HepG2 (cell line): ENCODE results near the gene CACNA1I. TPM values are rescaled to one million over a fixed set of nuclear protein-coding genes. Genes with fewer than 3 reads are reported as not detected.

ENCODE experiments used
- ATAC-seq: fragments of 200-7000 bp; cut with Tn5 transposase; 3 replicates; pipeline ENCODE4 v1.9.1; 2020; ENCODE audit warnings: mild to moderate bottlenecking, moderate library complexity
- BruUV-seq: library from RNA; stranded (reverse); fragments of 400-500 nt; replicated peaks from 2 replicates; lab custom pipeline; 2021; lab: Mats Ljungman, UMichigan
- CTCF ChIA-PET: fragments of 300-600 bp; formaldehyde crosslinking; extraction: SDS; loops from one replicate; lab custom pipeline; 2021; ENCODE audit warnings: low total read pairs, inconsistent platforms, low intra/inter-chr PET ratio; lab: Yijun Ruan, JAX
- POLR2A ChIA-PET: fragments of 350-600 bp; sonication (Branson Sonifier 250); formaldehyde crosslinking; loops from one replicate; lab custom pipeline; 2020; ENCODE audit warnings: antibody characterized with exemption, inconsistent platforms; lab: Yijun Ruan, JAX
- DNase-seq: peaks from one replicate; pipeline ENCODE4 v3.0.0-alpha.2; 2015; ENCODE audit warnings: low spot score
- FAIRE-seq: peaks from 3 replicates; lab custom pipeline; 2011; peaks lifted over from hg19 to GRCh38; lab: Jason Lieb, UNC
- H2AFZ ChIP-seq: one replicate; pipeline ENCODE4 v1.6.1; 2011; ENCODE audit warnings: low read length, inconsistent platforms
- H3K27ac ChIP-seq: fragments of 300-600 bp; 3 replicates; pipeline ENCODE4 v1.8.0; 2011; ENCODE audit warnings: mixed run types, mild to moderate bottlenecking, mixed read lengths, low read length, inconsistent platforms; ENCODE audit not compliant: insufficient read depth; ENCODE audit errors: extremely low read length
- H3K27me3 ChIP-seq, 2 experiments: fragments of 200-600 bp in 1 of 2; 2 replicates in 1 of 2; 3 replicates in 1 of 2; pipeline versions ENCODE4 v1.6.0 to v1.8.0; 2011; ENCODE audit warnings: low read length in 2 of 2, mild to moderate bottlenecking in 2 of 2, moderate library complexity in 2 of 2, inconsistent platforms in 1 of 2; ENCODE audit not compliant: insufficient read depth in 2 of 2, control insufficient read depth in 1 of 2
- H3K36me3 ChIP-seq, 2 experiments: fragments of 200-600 bp in 1 of 2; replicated peaks in 1 of 2; 2 replicates in 1 of 2; 3 replicates in 1 of 2; pipeline versions ENCODE4 v1.5.1 to v1.8.0; 2011; ENCODE audit warnings: low read length in 2 of 2, inconsistent platforms in 1 of 2; ENCODE audit not compliant: insufficient read depth in 2 of 2, control insufficient read depth in 1 of 2
- H3K4me1 ChIP-seq: 2 replicates; pipeline ENCODE4 v1.5.1; 2012; ENCODE audit warnings: low read length, inconsistent platforms; ENCODE audit not compliant: insufficient read depth
- H3K4me2 ChIP-seq: 2 replicates; pipeline ENCODE4 v1.6.0; 2011; ENCODE audit warnings: low read depth, low read length, inconsistent platforms
- H3K4me3 ChIP-seq, 3 experiments: fragments of 200-600 bp in 1 of 3; sonication (generic), shearing (Covaris generic) in 1 of 3; replicated peaks in 1 of 3; 2 replicates each; pipeline ENCODE4 v1.5.1; 2011 to 2016; ENCODE audit warnings: low read length in 3 of 3, inconsistent platforms in 2 of 3, low read depth in 2 of 3, mild to moderate bottlenecking in 2 of 3, control low read depth in 1 of 3, mixed read lengths in 1 of 3; ENCODE audit not compliant: insufficient read depth in 1 of 3
- H3K79me2 ChIP-seq: one replicate; pipeline ENCODE4 v1.6.1; 2011; ENCODE audit warnings: low read length, inconsistent platforms; ENCODE audit not compliant: insufficient read depth
- H3K9ac ChIP-seq: 2 replicates; pipeline ENCODE4 v1.6.0; 2011; ENCODE audit warnings: mild to moderate bottlenecking, low read depth, low read length, inconsistent platforms; ENCODE audit not compliant: insufficient read depth
- H3K9me3 ChIP-seq: 2 replicates; pipeline ENCODE4 v1.5.1; 2012; ENCODE audit warnings: mild to moderate bottlenecking, low read length
- H4K20me1 ChIP-seq: 2 replicates; pipeline ENCODE4 v1.6.0; 2011; ENCODE audit warnings: inconsistent platforms, mild to moderate bottlenecking, low read length, moderate library complexity; ENCODE audit not compliant: insufficient read depth
- ARID5B ChIP-seq: IDR thresholded peaks from 2 replicates; pipeline ENCODE4 v1.4.0; 2020; ENCODE audit warnings: mild to moderate bottlenecking, missing genetic modification reagents
- ARNT ChIP-seq: fragments of 450-650 bp; IDR thresholded peaks from 2 replicates; pipeline ENCODE4 v1.6.1; 2017
- ARNTL ChIP-seq: sonication (generic); formaldehyde crosslinking; IDR thresholded peaks from 2 replicates; pipeline ENCODE4 v1.4.0; 2020; ENCODE audit warnings: mild to moderate bottlenecking, missing genetic modification reagents
- ATF7-NPFF ChIP-seq: sonication (generic); formaldehyde crosslinking; IDR thresholded peaks from 2 replicates; pipeline ENCODE4 v1.8.1; 2023; ENCODE audit warnings: mild to moderate bottlenecking, low read depth, missing genetic modification reagents, moderate library complexity
- CHCHD3 ChIP-seq: sonication (generic); formaldehyde crosslinking; IDR thresholded peaks from 2 replicates; pipeline ENCODE4 v1.8.0; 2022; ENCODE audit warnings: mild to moderate bottlenecking, missing genetic modification reagents, moderate library complexity
- HNRNPL ChIP-seq: fragments of 200-400 bp; formaldehyde crosslinking; IDR thresholded peaks from 2 replicates; pipeline ENCODE4 v1.6.1; 2017; ENCODE audit warnings: mild to moderate bottlenecking, low read depth, low read length
- KMT2B ChIP-seq: IDR thresholded peaks from 2 replicates; pipeline ENCODE4 v1.6.1; 2016; ENCODE audit warnings: missing genetic modification reagents, missing compliant biosample characterization
- MIER2 ChIP-seq: IDR thresholded peaks from 2 replicates; pipeline ENCODE4 v1.6.1; 2016; ENCODE audit warnings: missing biosample characterization, missing genetic modification reagents
- MXI1 ChIP-seq: IDR thresholded peaks from 3 replicates; pipeline ENCODE4 v1.6.1; 2012; ENCODE audit warnings: low read depth, low read length, inconsistent platforms, borderline replicate concordance
- NFKB2 ChIP-seq: sonication (generic); formaldehyde crosslinking; IDR thresholded peaks from 2 replicates; pipeline ENCODE4 v1.4.0; 2020; ENCODE audit warnings: missing genetic modification reagents, borderline replicate concordance
- RAD21 ChIP-seq: fragments of 450-650 bp; formaldehyde crosslinking; IDR thresholded peaks from 2 replicates; pipeline ENCODE4 v1.5.0; 2020; ENCODE audit warnings: mild to moderate bottlenecking
- ZFP1 ChIP-seq: IDR thresholded peaks from 2 replicates; pipeline ENCODE4 v1.6.1; 2016
- ZFP91 ChIP-seq: sonication (generic); formaldehyde crosslinking; IDR thresholded peaks from 2 replicates; pipeline ENCODE4 v1.9.0; 2022; ENCODE audit warnings: missing genetic modification reagents, mild to moderate bottlenecking, borderline replicate concordance
- ZNF333 ChIP-seq: sonication (generic); formaldehyde crosslinking; IDR thresholded peaks from 2 replicates; pipeline ENCODE4 v1.4.0; 2020; ENCODE audit warnings: mild to moderate bottlenecking, missing genetic modification reagents, borderline replicate concordance
- WGBS: methylation state at CpG from one replicate; pipeline ENCODE4 v1.1.6; 2017; ENCODE audit warnings: low lambda C conversion rate; 5-methylcytosine and 5-hydroxymethylcytosine counted together
- in situ Hi-C: cut with HindIII; loops from 2 replicates; pipeline ENCODE4 v1.10.0; 2017; ENCODE audit warnings: low pct_unique_long_range_greater_than_20kb; ENCODE audit not compliant: extremely low pct_ligation_motif_present
- intact Hi-C: fragments of 100-400 bp; cut with micrococcal nuclease; formaldehyde crosslinking; loops from one replicate; pipeline ENCODE4 v1.10.0; 2022; ENCODE audit not compliant: unreplicated experiment
- polyA plus RNA-seq, 8 experiments: library from polyadenylated mRNA; depleted of rRNA in 3 of 8; stranded (reverse) in 7 of 8; unstranded in 1 of 8; fragments of >200 nt; fragmentation: Illumina TruSeq in 4 of 8; extraction: Trizol in 4 of 8; gene quantifications; 2 replicates each; pipeline versions ENCODE4 v1.2.1 to v1.2.3, GENCODE V29; 2011 to 2016; ENCODE audit warnings: low read depth in 4 of 8, missing spikeins in 1 of 8, mixed read lengths in 1 of 8; ENCODE audit not compliant: insufficient read depth in 1 of 8
- total RNA-seq, 5 experiments: library from RNA; depleted of rRNA; stranded (reverse); fragments of >200 nt; fragmentation: Illumina TruSeq; extraction: Trizol; gene quantifications; 2 replicates each; pipeline ENCODE4 v1.2.3, GENCODE V29; 2016; ENCODE audit warnings: low read depth in 1 of 5
- TF ChIP-seq, protein P1 (sequence below): sonication (generic); formaldehyde crosslinking; IDR thresholded peaks from 2 replicates; pipeline ENCODE4 v1.4.0; 2020; ENCODE audit warnings: missing genetic modification reagents
- TF ChIP-seq, protein P2 (sequence below): IDR thresholded peaks from 2 replicates; pipeline ENCODE4 v1.6.1; 2012; ENCODE audit warnings: low read depth, low read length, improper control_type of control experiment

The CACNA1I gene
- total and polyA plus RNA-seq, 2 of the 13 experiments (the other 11 are each of a cell fraction or from before 2014, with no cell fraction given), result not detected

GRCh38 chr22:39534591-39535356 lies 35.8 kb upstream of the CACNA1I start:
- Histone ChIP-seq H2AFZ (peak overlapping the region; percentile 92), H3K27ac (peak overlapping the region; percentile 56), H3K36me3 (peaks cover 2 to 5% of the 10 kb centered on the region in 2 experiments; a peak in 3 of 5 replicates), H3K4me1 (peaks cover 45% of the 10 kb centered on the region), H3K4me2 (peak overlapping the region; percentile 95), H3K9me3 (no peaks in the 10 kb centered on the region), H3K27me3 (peaks cover 0 to 14% of the 10 kb centered on the region in 2 experiments; a peak in 3 of 5 replicates), H3K4me3 (peak overlapping the region; percentile 55 to 77 (median 59)), H4K20me1 (0 out of 2 replicates have a peak, but pooled peaks cover under 1% of the 10 kb centered on the region), H3K9ac (peak overlapping the region; percentile 57), H3K79me2 (peaks cover 18% of the 10 kb centered on the region)
- in situ Hi-C loops, result loop anchor here (5.0 kb wide), 2 partner anchors 273 to 493 kb away; no protein-coding TSS in a partner anchor
- POLR2A ChIA-PET, result interaction anchor here (1.0 to 4.1 kb wide), 10 partner anchors 12 to 509 kb away, joined by 3 to 15 read pairs (median 8); partner anchors contain the start of genes ATF4, MIEF1 and RPL3
- FAIRE-seq (no peak), DNase-seq (peak; percentile 54), ATAC-seq (peak; percentile 65)
- BruUV-seq, result no TSS peak
- CTCF ChIA-PET, result interaction anchor here (0.6 to 4.0 kb wide), 6 partner anchors 39 to 814 kb away, joined by 3 to 21 read pairs (median 6); no protein-coding TSS in a partner anchor
- intact Hi-C loops, result loop anchor here (2.0 kb wide), 1 partner anchor 502 kb away; no protein-coding TSS in a partner anchor
- WGBS, result 3% methylated on average over 13 of the region's 41 CpGs
- TF ChIP-seq ZNF333 (CRISPR knock-in tag), result 0 out of 2 replicates have a peak, but pooled peaks have one; percentile 23
- peak; percentile 63; the same call in 1 of the 2 replicates for TF ChIP-seq ZFP91 (CRISPR knock-in tag)
- no peak for TF ChIP-seq MIER2 (CRISPR knock-in tag)
- TF ChIP-seq NFKB2 (CRISPR knock-in tag), result peak; percentile 4; the same call in 1 of the 2 replicates
- TF ChIP-seq, protein P1, sequence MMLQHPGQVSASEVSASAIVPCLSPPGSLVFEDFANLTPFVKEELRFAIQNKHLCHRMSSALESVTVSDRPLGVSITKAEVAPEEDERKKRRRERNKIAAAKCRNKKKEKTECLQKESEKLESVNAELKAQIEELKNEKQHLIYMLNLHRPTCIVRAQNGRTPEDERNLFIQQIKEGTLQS (CRISPR knock-in tag), result no peak
- peak; percentile 95 for TF ChIP-seq RAD21 (CRISPR knock-in tag)
- no peak for TF ChIP-seq KMT2B
- TF ChIP-seq, protein P2, sequence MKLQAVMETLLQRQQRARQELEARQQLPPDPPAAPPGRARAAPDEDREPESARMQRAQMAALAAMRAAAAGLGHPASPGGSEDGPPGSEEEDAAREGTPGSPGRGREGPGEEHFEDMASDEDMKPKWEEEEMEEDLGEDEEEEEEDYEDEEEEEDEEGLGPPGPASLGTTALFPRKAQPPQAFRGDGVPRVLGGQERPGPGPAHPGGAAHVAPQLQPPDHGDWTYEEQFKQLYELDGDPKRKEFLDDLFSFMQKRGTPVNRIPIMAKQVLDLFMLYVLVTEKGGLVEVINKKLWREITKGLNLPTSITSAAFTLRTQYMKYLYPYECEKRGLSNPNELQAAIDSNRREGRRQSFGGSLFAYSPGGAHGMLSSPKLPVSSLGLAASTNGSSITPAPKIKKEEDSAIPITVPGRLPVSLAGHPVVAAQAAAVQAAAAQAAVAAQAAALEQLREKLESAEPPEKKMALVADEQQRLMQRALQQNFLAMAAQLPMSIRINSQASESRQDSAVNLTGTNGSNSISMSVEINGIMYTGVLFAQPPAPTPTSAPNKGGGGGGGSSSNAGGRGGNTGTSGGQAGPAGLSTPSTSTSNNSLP, result 0 out of 2 replicates have a peak, but pooled peaks have one; percentile 20
- TF ChIP-seq ZFP1, result no peak
- peak; percentile 42; the same call in 1 of the 2 replicates for TF ChIP-seq ATF7-NPFF (CRISPR knock-in tag)
- no peak for TF ChIP-seq ARNTL
- no peak for TF ChIP-seq CHCHD3 (CRISPR knock-in tag)
- TF ChIP-seq HNRNPL, result peak; percentile 87; the same call in 1 of the 2 replicates
- no peak for TF ChIP-seq ARNT
- TF ChIP-seq ARID5B (CRISPR knock-in tag), result peak; percentile 23; the same call in 1 of the 2 replicates
- TF ChIP-seq MXI1, result peak; percentile 28; the same call in 1 of the 3 replicates
